Glutamatergic neuron (in vitro differentiated cells): ENCODE data around the gene MTPN. TPM values are rescaled to one million over a fixed set of nuclear protein-coding genes. Genes with fewer than 3 reads are reported as not detected.

Experiments used
- DNase-seq: peaks from one replicate; pipeline ENCODE4 v3.0.0; 2022
- H3K27ac Mint-ChIP-seq: one replicate; pipeline ENCODE4 v1.8.0; 2020; ENCODE audit warnings: mild to moderate bottlenecking, mixed read lengths, inconsistent platforms; ENCODE audit not compliant: unreplicated experiment
- H3K27me3 Mint-ChIP-seq: one replicate; pipeline ENCODE4 v1.8.0; 2020; ENCODE audit warnings: mild to moderate bottlenecking, moderate library complexity, mixed read lengths, inconsistent platforms; ENCODE audit not compliant: unreplicated experiment
- H3K36me3 Mint-ChIP-seq: one replicate; pipeline ENCODE4 v1.8.0; 2020; ENCODE audit warnings: mild to moderate bottlenecking, mixed read lengths, inconsistent platforms; ENCODE audit not compliant: unreplicated experiment
- H3K4me1 Mint-ChIP-seq: one replicate; pipeline ENCODE4 v1.8.0; 2020; ENCODE audit warnings: mild to moderate bottlenecking, low read depth, mixed read lengths, inconsistent platforms; ENCODE audit not compliant: unreplicated experiment
- H3K4me3 Mint-ChIP-seq: one replicate; pipeline ENCODE4 v1.8.0; 2020; ENCODE audit warnings: mild to moderate bottlenecking, mixed read lengths, inconsistent platforms; ENCODE audit not compliant: unreplicated experiment
- H3K9me3 Mint-ChIP-seq: one replicate; pipeline ENCODE4 v1.8.0; 2020; ENCODE audit warnings: mild to moderate bottlenecking, moderate library complexity, mixed read lengths, inconsistent platforms; ENCODE audit not compliant: unreplicated experiment
- CTCF ChIP-seq: fragments of 200-600 bp; sonication (generic); IDR thresholded peaks from one replicate; pipeline ENCODE4 v1.5.0; 2021; ENCODE audit not compliant: partially characterized antibody, unreplicated experiment
- total RNA-seq: library from RNA; stranded (reverse); fragmentation: NEBNext Ultra II Directional; extraction: Animal tissue kit (Norgen Biotek cat#: 25700); gene quantifications from one replicate; pipeline ENCODE4 v1.2.1, GENCODE V29; 2021; ENCODE audit not compliant: unreplicated experiment

MTPN gene
- total RNA-seq, 1 donor from 2014 or later: 181 TPM

- H3K36me3 Mint-ChIP-seq: peaks cover 4% of the 10 kb centered on the region
- TF ChIP-seq CTCF: no peak
- peaks cover 9% of the 10 kb centered on the region for H3K4me1 Mint-ChIP-seq
- peaks cover 2% of the 10 kb centered on the region for H3K9me3 Mint-ChIP-seq
- H3K27me3 Mint-ChIP-seq: peaks cover 3% of the 10 kb centered on the region
- no peak overlapping the region for H3K4me3 Mint-ChIP-seq
- no peak for DNase-seq
- H3K27ac Mint-ChIP-seq: no peak overlapping the region
Observed at GRCh38 chr7:136006208-136006607, 29.0 kb upstream of the MTPN start.

GRCh38 chr7:136004083-136004482, 26.9 kb upstream of the MTPN start:
- no peak overlapping the region for H3K4me3 Mint-ChIP-seq
- H3K27me3 Mint-ChIP-seq: peaks cover 3% of the 10 kb centered on the region
- no peak overlapping the region for H3K27ac Mint-ChIP-seq
- no peak for TF ChIP-seq CTCF
- H3K9me3 Mint-ChIP-seq: peaks cover 2% of the 10 kb centered on the region
- H3K4me1 Mint-ChIP-seq: peaks cover 8% of the 10 kb centered on the region
- peaks cover 4% of the 10 kb centered on the region for H3K36me3 Mint-ChIP-seq
- no peak for DNase-seq

- H3K27ac Mint-ChIP-seq: no peak overlapping the region
- peaks cover 2% of the 10 kb centered on the region for H3K9me3 Mint-ChIP-seq
- H3K36me3 Mint-ChIP-seq: peaks cover 4% of the 10 kb centered on the region
- H3K27me3 Mint-ChIP-seq: peaks cover 3% of the 10 kb centered on the region
- peaks cover 6% of the 10 kb centered on the region for H3K4me1 Mint-ChIP-seq
- H3K4me3 Mint-ChIP-seq: no peak overlapping the region
- no peak for TF ChIP-seq CTCF
- no peak for DNase-seq
Observed at GRCh38 chr7:136002802-136003201, 25.6 kb upstream of the MTPN start.

GRCh38 chr7:136000288-136000913, 23.2 kb upstream of the MTPN start:
- Mint-ChIP-seq H3K27me3 (peaks cover 3% of the 10 kb centered on the region), H3K27ac (no peak overlapping the region), H3K4me1 (no peaks in the 10 kb centered on the region), H3K36me3 (no peaks in the 10 kb centered on the region), H3K4me3 (no peak overlapping the region), H3K9me3 (no peaks in the 10 kb centered on the region)
- no peak for DNase-seq
- no peak for TF ChIP-seq CTCF

- TF ChIP-seq CTCF: no peak
- Mint-ChIP-seq H3K4me1 (no peaks in the 10 kb centered on the region), H3K9me3 (no peaks in the 10 kb centered on the region)
Observed at GRCh38 chr7:135998081-135998480, 20.9 kb upstream of the MTPN start.

More at GRCh38 chr7:135998081-135998480, 20.9 kb upstream of the MTPN start:
- H3K4me3 Mint-ChIP-seq: no peak overlapping the region
- H3K27me3 Mint-ChIP-seq: no peaks in the 10 kb centered on the region
- H3K27ac Mint-ChIP-seq: no peak overlapping the region
- no peaks in the 10 kb centered on the region for H3K36me3 Mint-ChIP-seq
- no peak for DNase-seq
